Calu3 (cell line): ENCODE measurements around the gene TGFBI. TPM values are rescaled to one million over a fixed set of nuclear protein-coding genes. Genes with fewer than 3 reads are reported as not detected.
A peak's percentile ranks its signal among the peaks of the same experiment; 100 is the strongest.

ENCODE experiments used
- BruUV-seq: library from RNA; stranded (reverse); fragments of 400-500 nt; replicated peaks from 2 replicates; lab custom pipeline; 2021; lab: Mats Ljungman, UMichigan
- CTCF ChIA-PET: fragments of 300-600 bp; sonication (Branson Sonifier 250); formaldehyde crosslinking; loops from one replicate; lab custom pipeline; 2022; ENCODE audit warnings: antibody characterized with exemption; lab: Charles Lee
- DNase-seq: peaks from one replicate; pipeline ENCODE4 v3.0.0; 2022
- H3K27ac Mint-ChIP-seq: one replicate; pipeline ENCODE4 v1.8.0; 2022; ENCODE audit warnings: mixed read lengths; ENCODE audit not compliant: unreplicated experiment
- H3K27me3 Mint-ChIP-seq: one replicate; pipeline ENCODE4 v1.8.0; 2022; ENCODE audit warnings: mixed read lengths; ENCODE audit not compliant: unreplicated experiment
- H3K36me3 Mint-ChIP-seq: one replicate; pipeline ENCODE4 v1.8.0; 2022; ENCODE audit warnings: mild to moderate bottlenecking, moderate library complexity, mixed read lengths; ENCODE audit not compliant: insufficient read depth, unreplicated experiment
- H3K4me1 Mint-ChIP-seq: one replicate; pipeline ENCODE4 v1.8.0; 2022; ENCODE audit warnings: mild to moderate bottlenecking, low read depth, mixed read lengths; ENCODE audit not compliant: unreplicated experiment
- H3K4me3 Mint-ChIP-seq: one replicate; pipeline ENCODE4 v1.8.0; 2022; ENCODE audit warnings: mild to moderate bottlenecking, low read depth, moderate library complexity, mixed read lengths; ENCODE audit not compliant: unreplicated experiment
- H3K9me3 Mint-ChIP-seq: one replicate; pipeline ENCODE4 v1.8.0; 2022; ENCODE audit warnings: low read depth, mixed read lengths; ENCODE audit not compliant: unreplicated experiment
- CTCF ChIP-seq: fragments of 200-600 bp; IDR thresholded peaks from one replicate; pipeline ENCODE4 v1.8.0; 2022; ENCODE audit warnings: antibody characterized with exemption; ENCODE audit not compliant: unreplicated experiment
- intact Hi-C: fragments of 100-400 bp; cut with micrococcal nuclease; formaldehyde crosslinking; loops from one replicate; pipeline ENCODE4 v1.10.0; 2022; ENCODE audit not compliant: unreplicated experiment
- total RNA-seq: library from RNA; stranded (reverse); gene quantifications from 2 replicates; pipeline ENCODE4 v1.2.3, GENCODE V29; 2022

The TGFBI gene
- total RNA-seq, 1 experiment from 2014 or later, result 95.2 TPM

DNA sequence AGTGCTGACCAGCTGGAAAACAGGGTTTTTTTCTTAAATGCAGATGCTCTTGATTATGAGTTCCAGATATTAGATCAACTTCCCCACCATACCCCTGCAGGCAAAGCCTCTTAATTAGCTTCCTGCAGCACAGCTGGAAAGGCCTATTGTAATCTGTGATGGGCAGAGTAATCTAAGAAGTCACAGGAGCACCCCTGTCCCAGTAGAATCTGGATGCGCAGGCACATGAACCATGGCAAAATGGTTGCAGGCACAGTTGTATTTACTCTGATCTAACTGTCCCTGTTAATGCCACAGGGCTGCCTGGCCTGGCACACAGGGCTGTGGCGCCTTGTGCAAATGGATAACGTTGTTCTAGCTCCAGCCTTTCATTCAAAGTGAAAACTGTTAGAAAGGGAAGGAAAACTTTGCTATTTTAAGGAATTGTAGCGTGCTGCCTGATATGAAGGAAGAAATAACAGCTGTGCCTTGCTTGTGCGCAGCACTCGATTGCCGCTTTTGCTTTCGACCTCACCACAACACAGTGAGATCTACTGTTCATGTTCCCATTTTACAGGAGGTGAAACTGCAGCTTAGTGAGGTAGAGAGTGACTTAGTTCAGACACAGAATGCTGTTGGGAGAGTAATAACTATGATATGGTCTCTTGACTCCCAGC lies 2.3 kb downstream of the TGFBI start:
- BruUV-seq, result TSS peak; percentile 19
- intact Hi-C loops, result no loop called here
- H3K4me1 Mint-ChIP-seq, result peaks cover 57% of the 10 kb centered on the region

GRCh38 chr5:136031711-136032110 lies 2.9 kb downstream of the TGFBI start:
- CTCF ChIA-PET, result interaction anchor here (1.4 to 2.2 kb wide), 2 partner anchors 10 to 92 kb away, joined by 3 to 8 read pairs; no protein-coding TSS in a partner anchor
- DNase-seq, result no peak
- H3K4me3 Mint-ChIP-seq, result no peak overlapping the region
- H3K4me1 Mint-ChIP-seq, result peaks cover 59% of the 10 kb centered on the region
- H3K27me3 Mint-ChIP-seq, result no peaks in the 10 kb centered on the region
- no TSS peak for BruUV-seq
- H3K27ac Mint-ChIP-seq, result no peak overlapping the region
- intact Hi-C loops, result no loop called here
- peaks cover 27% of the 10 kb centered on the region for H3K36me3 Mint-ChIP-seq
- no peaks in the 10 kb centered on the region for H3K9me3 Mint-ChIP-seq
- TF ChIP-seq CTCF, result no peak

More for the DNA sequence above, 2.3 kb downstream of the TGFBI start:
- Mint-ChIP-seq H3K9me3 (no peaks in the 10 kb centered on the region), H3K27ac (no peak overlapping the region), H3K4me3 (peak overlapping the region; percentile 24), H3K27me3 (no peaks in the 10 kb centered on the region), H3K36me3 (peaks cover 22% of the 10 kb centered on the region)
- DNase-seq, result no peak
- CTCF ChIA-PET, result interaction anchor here (1.4 to 2.2 kb wide), 2 partner anchors 10 to 93 kb away, joined by 3 to 8 read pairs; no protein-coding TSS in a partner anchor
- no peak for TF ChIP-seq CTCF

DNA sequence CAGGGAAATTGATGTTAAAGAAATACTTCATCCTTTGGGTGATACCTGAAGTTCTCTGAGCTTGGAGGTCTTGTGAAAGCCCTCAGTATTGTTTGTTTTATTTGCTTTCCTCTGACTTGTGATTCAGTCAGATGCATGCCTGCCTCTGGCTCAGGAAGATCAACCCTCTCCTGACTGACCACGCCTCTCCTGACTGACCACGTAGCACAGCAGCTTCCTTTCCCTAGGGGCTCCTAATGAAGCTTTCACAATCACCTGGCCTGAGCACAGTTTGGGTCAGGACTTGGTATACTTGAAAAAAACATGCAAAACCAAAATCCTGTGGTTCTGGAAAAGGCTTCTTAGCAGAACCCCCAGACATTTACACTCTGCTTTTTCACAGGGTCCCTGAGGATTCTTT lies 3.8 kb downstream of the TGFBI start:
- Mint-ChIP-seq H3K4me3 (no peak overlapping the region), H3K36me3 (peaks cover 32% of the 10 kb centered on the region), H3K27ac (no peak overlapping the region), H3K27me3 (no peaks in the 10 kb centered on the region), H3K9me3 (no peaks in the 10 kb centered on the region), H3K4me1 (peaks cover 59% of the 10 kb centered on the region)
- TF ChIP-seq CTCF, result no peak
- no TSS peak for BruUV-seq
- CTCF ChIA-PET, result interaction anchor here (1.1 to 2.2 kb wide), 2 partner anchors 9 to 15 kb away, joined by 3 to 8 read pairs; no protein-coding TSS in a partner anchor
- peak; percentile 55 for DNase-seq
- intact Hi-C loops, result no loop called here

- no peak for TF ChIP-seq CTCF
- no peaks in the 10 kb centered on the region for H3K27me3 Mint-ChIP-seq
These were observed 4.4 kb downstream of the TGFBI start for GRCh38 chr5:136033234-136033633.

More at GRCh38 chr5:136033234-136033633, 4.4 kb downstream of the TGFBI start:
- Mint-ChIP-seq H3K27ac (no peak overlapping the region), H3K4me1 (peaks cover 59% of the 10 kb centered on the region), H3K9me3 (no peaks in the 10 kb centered on the region), H3K4me3 (no peak overlapping the region), H3K36me3 (peaks cover 32% of the 10 kb centered on the region)
- DNase-seq, result no peak
- CTCF ChIA-PET, result interaction anchor here (1.1 to 2.2 kb wide), 2 partner anchors 8 to 16 kb away, joined by 3 to 8 read pairs; no protein-coding TSS in a partner anchor
- intact Hi-C loops, result no loop called here
- BruUV-seq, result no TSS peak
